HEK293 (cell line): ENCODE results near the gene PLXNA2.

ENCODE experiments used
- CTCF ChIA-PET: fragments of 350-600 bp; formaldehyde crosslinking; extraction: SDS; loops from one replicate; lab custom pipeline; 2021; ENCODE audit warnings: antibody characterized with exemption; lab: Yijun Ruan, JAX
- POLR2A ChIA-PET: fragments of 300-600 bp; formaldehyde crosslinking; extraction: SDS; loops from one replicate; lab custom pipeline; 2020; ENCODE audit warnings: antibody characterized with exemption, inconsistent platforms; lab: Yijun Ruan, JAX
- H3K27ac ChIP-seq: fragments of 200-500 bp; sonication (Bioruptor generic); 2 replicates; pipeline ENCODE4 v1.5.1; 2014; ENCODE audit warnings: low read depth, low read length, control low read depth, inconsistent platforms; ENCODE audit errors: extremely low read depth
- H3K36me3 ChIP-seq, 2 experiments: fragments of 200-500 bp in 1 of 2; sonication (Bioruptor generic) in 1 of 2; 1 replicate in 1 of 2; 2 replicates in 1 of 2; pipeline ENCODE4 v1.5.1; 2014 to 2017; ENCODE audit warnings: inconsistent platforms in 2 of 2, low read length in 2 of 2; ENCODE audit not compliant: control insufficient read depth in 2 of 2, insufficient read depth in 1 of 2
- H3K4me1 ChIP-seq: fragments of 200-500 bp; sonication (Bioruptor generic); 2 replicates; pipeline ENCODE4 v1.5.1; 2014; ENCODE audit warnings: mild to moderate bottlenecking, low read length, inconsistent platforms; ENCODE audit not compliant: control insufficient read depth, insufficient read depth
- H3K4me3 ChIP-seq: 2 replicates; pipeline ENCODE4 v1.5.1; 2011; ENCODE audit warnings: low read depth, mild to moderate bottlenecking, control low read depth, low read length, moderate library complexity
- H3K9me3 ChIP-seq: fragments of 200-500 bp; sonication (Bioruptor generic); 2 replicates; pipeline ENCODE4 v1.5.1; 2014; ENCODE audit warnings: low read depth, low read length, inconsistent platforms; ENCODE audit not compliant: control insufficient read depth, insufficient read depth
- MEIS1 ChIP-seq: sonication (generic); formaldehyde crosslinking; IDR thresholded peaks from 2 replicates; pipeline ENCODE4 v1.8.1; 2022; ENCODE audit warnings: missing genetic modification reagents, mild to moderate bottlenecking, borderline replicate concordance
- MYNN ChIP-seq: fragments of 450-650 bp; formaldehyde crosslinking; IDR thresholded peaks from 2 replicates; pipeline ENCODE4 v1.5.1; 2016; ENCODE audit warnings: missing biosample characterization, missing genetic modification characterization, borderline replicate concordance
- ZBTB8A ChIP-seq: fragments of 450-650 bp; formaldehyde crosslinking; IDR thresholded peaks from 2 replicates; pipeline ENCODE4 v1.5.1; 2016; ENCODE audit warnings: missing biosample characterization, missing genetic modification characterization
- ZFP69B ChIP-seq: fragments of 450-650 bp; formaldehyde crosslinking; IDR thresholded peaks from 2 replicates; pipeline ENCODE4 v1.5.1; 2016; ENCODE audit warnings: missing biosample characterization, missing genetic modification characterization
- ZNF114 ChIP-seq: fragments of 450-650 bp; formaldehyde crosslinking; IDR thresholded peaks from 2 replicates; pipeline ENCODE4 v1.5.0; 2017; ENCODE audit warnings: missing biosample characterization, missing genetic modification characterization
- ZNF133 ChIP-seq: fragments of 450-650 bp; formaldehyde crosslinking; IDR thresholded peaks from 2 replicates; pipeline ENCODE4 v1.5.1; 2016; ENCODE audit warnings: missing biosample characterization, missing genetic modification characterization
- ZNF211 ChIP-seq: fragments of 450-650 bp; formaldehyde crosslinking; IDR thresholded peaks from 2 replicates; pipeline ENCODE4 v1.5.1; 2016; ENCODE audit warnings: low read depth, missing biosample characterization, missing genetic modification characterization
- ZNF416 ChIP-seq: fragments of 450-650 bp; formaldehyde crosslinking; IDR thresholded peaks from 2 replicates; pipeline ENCODE4 v1.5.1; 2016; ENCODE audit warnings: missing biosample characterization, missing genetic modification characterization
- ZNF501 ChIP-seq: fragments of 450-650 bp; formaldehyde crosslinking; IDR thresholded peaks from 2 replicates; pipeline ENCODE4 v1.5.1; 2016; ENCODE audit warnings: missing biosample characterization, missing genetic modification characterization
- ZNF549 ChIP-seq: fragments of 450-650 bp; IDR thresholded peaks from 2 replicates; pipeline ENCODE4 v1.5.1; 2018; ENCODE audit warnings: missing biosample characterization, missing genetic modification characterization, mild to moderate bottlenecking, inconsistent platforms, moderate library complexity
- ZNF558 ChIP-seq: fragments of 450-650 bp; formaldehyde crosslinking; IDR thresholded peaks from 2 replicates; pipeline ENCODE4 v1.5.1; 2016; ENCODE audit warnings: missing biosample characterization, missing genetic modification characterization
- ZNF658 ChIP-seq: fragments of 450-650 bp; formaldehyde crosslinking; IDR thresholded peaks from 2 replicates; pipeline ENCODE4; 2016; ENCODE audit warnings: missing biosample characterization, missing genetic modification characterization
- ZNF660 ChIP-seq: fragments of 450-650 bp; IDR thresholded peaks from 2 replicates; pipeline ENCODE4 v1.5.1; 2018; ENCODE audit warnings: missing biosample characterization, mild to moderate bottlenecking, missing genetic modification characterization
- TF ChIP-seq, protein P1 (sequence below): fragments of 450-650 bp; formaldehyde crosslinking; IDR thresholded peaks from 2 replicates; pipeline ENCODE4 v1.5.1; 2016; ENCODE audit warnings: missing biosample characterization, missing genetic modification characterization
- TF ChIP-seq, protein P2 (sequence below): fragments of 450-650 bp; formaldehyde crosslinking; IDR thresholded peaks from 2 replicates; pipeline ENCODE4 v1.5.1; 2016; ENCODE audit warnings: missing biosample characterization, missing genetic modification characterization
- TF ChIP-seq, protein P3 (sequence below): fragments of 450-650 bp; formaldehyde crosslinking; IDR thresholded peaks from 2 replicates; pipeline ENCODE4 v1.5.1; 2016; ENCODE audit warnings: missing biosample characterization, missing genetic modification characterization
- TF ChIP-seq, protein P4 (sequence below): fragments of 450-650 bp; formaldehyde crosslinking; IDR thresholded peaks from 2 replicates; pipeline ENCODE4 v1.5.1; 2016; ENCODE audit warnings: missing biosample characterization, missing genetic modification characterization, borderline replicate concordance

PLXNA2 gene

DNA sequence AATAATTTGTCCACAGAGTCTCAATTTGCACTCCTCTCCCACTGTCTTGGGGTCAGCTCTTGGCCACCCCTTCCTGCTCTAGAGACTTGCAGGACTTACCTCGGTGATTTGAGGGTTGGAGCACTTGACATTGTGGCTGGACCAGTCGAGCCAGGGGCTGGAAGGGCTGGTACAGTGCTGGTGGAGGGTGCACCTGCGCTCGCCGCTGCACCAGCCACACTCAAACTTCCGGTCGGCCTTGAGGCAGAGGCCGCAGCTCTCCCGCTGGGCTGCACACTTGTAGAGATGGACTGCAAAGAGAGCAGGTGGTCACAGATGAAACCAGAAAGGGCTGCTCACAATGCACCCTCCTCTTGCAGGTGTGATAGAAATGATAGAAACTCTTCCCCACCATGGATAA, 165.0 kb downstream of the PLXNA2 start:
- peaks cover 0 to 30% of the 10 kb centered on the region in 2 experiments; a peak in 1 of 3 replicates for H3K36me3 ChIP-seq
- no peak overlapping the region for H3K4me3 ChIP-seq
- CTCF ChIA-PET: no interaction called here
- no peak overlapping the region for H3K27ac ChIP-seq
- no peaks in the 10 kb centered on the region for H3K9me3 ChIP-seq
- no peaks in the 10 kb centered on the region for H3K4me1 ChIP-seq
- POLR2A ChIA-PET: no interaction called here
- no peak for TF ChIP-seq ZNF501
- TF ChIP-seq, protein P1, sequence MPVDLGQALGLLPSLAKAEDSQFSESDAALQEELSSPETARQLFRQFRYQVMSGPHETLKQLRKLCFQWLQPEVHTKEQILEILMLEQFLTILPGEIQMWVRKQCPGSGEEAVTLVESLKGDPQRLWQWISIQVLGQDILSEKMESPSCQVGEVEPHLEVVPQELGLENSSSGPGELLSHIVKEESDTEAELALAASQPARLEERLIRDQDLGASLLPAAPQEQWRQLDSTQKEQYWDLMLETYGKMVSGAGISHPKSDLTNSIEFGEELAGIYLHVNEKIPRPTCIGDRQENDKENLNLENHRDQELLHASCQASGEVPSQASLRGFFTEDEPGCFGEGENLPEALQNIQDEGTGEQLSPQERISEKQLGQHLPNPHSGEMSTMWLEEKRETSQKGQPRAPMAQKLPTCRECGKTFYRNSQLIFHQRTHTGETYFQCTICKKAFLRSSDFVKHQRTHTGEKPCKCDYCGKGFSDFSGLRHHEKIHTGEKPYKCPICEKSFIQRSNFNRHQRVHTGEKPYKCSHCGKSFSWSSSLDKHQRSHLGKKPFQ (tag by site-specific recombination): no peak
- TF ChIP-seq, protein P2, sequence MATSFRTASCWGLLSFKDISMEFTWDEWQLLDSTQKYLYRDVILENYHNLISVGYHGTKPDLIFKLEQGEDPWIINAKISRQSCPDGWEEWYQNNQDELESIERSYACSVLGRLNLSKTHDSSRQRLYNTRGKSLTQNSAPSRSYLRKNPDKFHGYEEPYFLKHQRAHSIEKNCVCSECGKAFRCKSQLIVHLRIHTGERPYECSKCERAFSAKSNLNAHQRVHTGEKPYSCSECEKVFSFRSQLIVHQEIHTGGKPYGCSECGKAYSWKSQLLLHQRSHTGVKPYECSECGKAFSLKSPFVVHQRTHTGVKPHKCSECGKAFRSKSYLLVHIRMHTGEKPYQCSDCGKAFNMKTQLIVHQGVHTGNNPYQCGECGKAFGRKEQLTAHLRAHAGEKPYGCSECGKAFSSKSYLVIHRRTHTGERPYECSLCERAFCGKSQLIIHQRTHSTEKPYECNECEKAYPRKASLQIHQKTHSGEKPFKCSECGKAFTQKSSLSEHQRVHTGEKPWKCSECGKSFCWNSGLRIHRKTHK (tag by site-specific recombination): no peak
- TF ChIP-seq, protein P3, sequence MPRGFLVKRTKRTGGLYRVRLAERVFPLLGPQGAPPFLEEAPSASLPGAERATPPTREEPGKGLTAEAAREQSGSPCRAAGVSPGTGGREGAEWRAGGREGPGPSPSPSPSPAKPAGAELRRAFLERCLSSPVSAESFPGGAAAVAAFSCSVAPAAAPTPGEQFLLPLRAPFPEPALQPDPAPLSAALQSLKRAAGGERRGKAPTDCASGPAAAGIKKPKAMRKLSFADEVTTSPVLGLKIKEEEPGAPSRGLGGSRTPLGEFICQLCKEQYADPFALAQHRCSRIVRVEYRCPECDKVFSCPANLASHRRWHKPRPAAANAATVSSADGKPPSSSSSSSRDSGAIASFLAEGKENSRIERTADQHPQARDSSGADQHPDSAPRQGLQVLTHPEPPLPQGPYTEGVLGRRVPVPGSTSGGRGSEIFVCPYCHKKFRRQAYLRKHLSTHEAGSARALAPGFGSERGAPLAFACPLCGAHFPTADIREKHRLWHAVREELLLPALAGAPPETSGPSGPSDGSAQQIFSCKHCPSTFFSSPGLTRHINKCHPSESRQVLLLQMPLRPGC (tag by site-specific recombination): no peak
- TF ChIP-seq, protein P4, sequence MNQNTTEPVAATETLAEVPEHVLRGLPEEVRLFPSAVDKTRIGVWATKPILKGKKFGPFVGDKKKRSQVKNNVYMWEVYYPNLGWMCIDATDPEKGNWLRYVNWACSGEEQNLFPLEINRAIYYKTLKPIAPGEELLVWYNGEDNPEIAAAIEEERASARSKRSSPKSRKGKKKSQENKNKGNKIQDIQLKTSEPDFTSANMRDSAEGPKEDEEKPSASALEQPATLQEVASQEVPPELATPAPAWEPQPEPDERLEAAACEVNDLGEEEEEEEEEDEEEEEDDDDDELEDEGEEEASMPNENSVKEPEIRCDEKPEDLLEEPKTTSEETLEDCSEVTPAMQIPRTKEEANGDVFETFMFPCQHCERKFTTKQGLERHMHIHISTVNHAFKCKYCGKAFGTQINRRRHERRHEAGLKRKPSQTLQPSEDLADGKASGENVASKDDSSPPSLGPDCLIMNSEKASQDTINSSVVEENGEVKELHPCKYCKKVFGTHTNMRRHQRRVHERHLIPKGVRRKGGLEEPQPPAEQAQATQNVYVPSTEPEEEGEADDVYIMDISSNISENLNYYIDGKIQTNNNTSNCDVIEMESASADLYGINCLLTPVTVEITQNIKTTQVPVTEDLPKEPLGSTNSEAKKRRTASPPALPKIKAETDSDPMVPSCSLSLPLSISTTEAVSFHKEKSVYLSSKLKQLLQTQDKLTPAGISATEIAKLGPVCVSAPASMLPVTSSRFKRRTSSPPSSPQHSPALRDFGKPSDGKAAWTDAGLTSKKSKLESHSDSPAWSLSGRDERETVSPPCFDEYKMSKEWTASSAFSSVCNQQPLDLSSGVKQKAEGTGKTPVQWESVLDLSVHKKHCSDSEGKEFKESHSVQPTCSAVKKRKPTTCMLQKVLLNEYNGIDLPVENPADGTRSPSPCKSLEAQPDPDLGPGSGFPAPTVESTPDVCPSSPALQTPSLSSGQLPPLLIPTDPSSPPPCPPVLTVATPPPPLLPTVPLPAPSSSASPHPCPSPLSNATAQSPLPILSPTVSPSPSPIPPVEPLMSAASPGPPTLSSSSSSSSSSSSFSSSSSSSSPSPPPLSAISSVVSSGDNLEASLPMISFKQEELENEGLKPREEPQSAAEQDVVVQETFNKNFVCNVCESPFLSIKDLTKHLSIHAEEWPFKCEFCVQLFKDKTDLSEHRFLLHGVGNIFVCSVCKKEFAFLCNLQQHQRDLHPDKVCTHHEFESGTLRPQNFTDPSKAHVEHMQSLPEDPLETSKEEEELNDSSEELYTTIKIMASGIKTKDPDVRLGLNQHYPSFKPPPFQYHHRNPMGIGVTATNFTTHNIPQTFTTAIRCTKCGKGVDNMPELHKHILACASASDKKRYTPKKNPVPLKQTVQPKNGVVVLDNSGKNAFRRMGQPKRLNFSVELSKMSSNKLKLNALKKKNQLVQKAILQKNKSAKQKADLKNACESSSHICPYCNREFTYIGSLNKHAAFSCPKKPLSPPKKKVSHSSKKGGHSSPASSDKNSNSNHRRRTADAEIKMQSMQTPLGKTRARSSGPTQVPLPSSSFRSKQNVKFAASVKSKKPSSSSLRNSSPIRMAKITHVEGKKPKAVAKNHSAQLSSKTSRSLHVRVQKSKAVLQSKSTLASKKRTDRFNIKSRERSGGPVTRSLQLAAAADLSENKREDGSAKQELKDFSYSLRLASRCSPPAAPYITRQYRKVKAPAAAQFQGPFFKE: no peak
- TF ChIP-seq ZNF658 (tag by site-specific recombination): no peak
- no peak for TF ChIP-seq ZNF211 (tag by site-specific recombination)
- TF ChIP-seq MEIS1 (CRISPR knock-in tag): no peak
- no peak for TF ChIP-seq ZNF660 (tag by site-specific recombination)
- TF ChIP-seq ZNF558 (tag by site-specific recombination): no peak
- no peak for TF ChIP-seq ZFP69B (tag by site-specific recombination)
- no peak for TF ChIP-seq ZNF133 (tag by site-specific recombination)
- TF ChIP-seq ZNF416 (tag by site-specific recombination): no peak

DNA sequence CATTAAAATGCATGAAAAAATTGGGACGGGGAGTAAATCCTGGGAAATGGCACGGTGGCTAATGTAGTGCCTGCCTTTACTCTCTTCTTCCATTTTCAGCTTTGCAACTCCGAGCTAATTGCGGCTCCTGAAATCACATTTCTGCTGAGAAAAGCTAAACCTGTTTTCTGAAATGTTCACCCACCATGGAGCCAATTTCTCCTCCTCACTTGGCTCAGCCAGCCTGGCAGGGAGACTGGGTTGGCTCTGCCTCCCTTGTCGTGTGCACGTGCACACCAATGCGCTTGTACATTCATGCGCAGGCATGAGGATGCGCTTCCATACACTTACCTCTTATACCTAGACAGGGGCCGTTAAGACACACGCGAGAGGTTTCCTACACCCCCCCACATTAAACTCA, 165.4 kb downstream of the PLXNA2 start:
- H3K9me3 ChIP-seq: no peaks in the 10 kb centered on the region
- H3K36me3 ChIP-seq: peaks cover 0 to 30% of the 10 kb centered on the region in 2 experiments; a peak in 1 of 3 replicates
- no peak overlapping the region for H3K27ac ChIP-seq
- H3K4me3 ChIP-seq: no peak overlapping the region
- ChIA-PET POLR2A (no interaction called here), CTCF (no interaction called here)
- H3K4me1 ChIP-seq: no peaks in the 10 kb centered on the region
- TF ChIP-seq ZNF114 (tag by site-specific recombination) (no peak), ZNF549 (no peak), ZBTB8A (tag by site-specific recombination) (no peak), MYNN (tag by site-specific recombination) (no peak)
